ENCODE data around the gene SLC17A7.

SLC17A7 gene

DNA sequence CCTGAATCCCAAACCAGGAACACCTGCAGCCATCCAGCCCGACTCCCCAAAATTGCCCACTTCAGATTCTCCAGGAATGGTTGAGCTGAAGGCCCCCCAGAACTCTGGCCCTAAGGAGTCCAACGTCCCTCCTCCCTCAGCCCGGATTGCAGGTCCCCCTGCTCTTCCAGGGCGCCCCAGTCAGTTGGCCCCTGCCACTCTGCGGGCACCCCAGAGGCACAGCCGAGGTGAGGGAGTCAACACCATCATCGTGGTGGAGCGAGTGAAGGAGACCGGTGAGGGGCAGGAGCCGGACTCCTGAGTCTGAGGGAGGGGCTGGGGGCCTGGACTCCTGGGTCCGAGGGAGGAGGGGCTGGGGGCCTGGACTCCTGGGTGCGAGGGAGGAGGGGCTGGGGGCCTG is 14.0 kb downstream of the SLC17A7 start:
- H3K4me3 ChIP-seq (ENCODE audit: low read depth, low read length), result no peak overlapping the region
- no peak for DNase-seq (ENCODE audit: low read depth)
- TF ChIP-seq, protein P1, sequence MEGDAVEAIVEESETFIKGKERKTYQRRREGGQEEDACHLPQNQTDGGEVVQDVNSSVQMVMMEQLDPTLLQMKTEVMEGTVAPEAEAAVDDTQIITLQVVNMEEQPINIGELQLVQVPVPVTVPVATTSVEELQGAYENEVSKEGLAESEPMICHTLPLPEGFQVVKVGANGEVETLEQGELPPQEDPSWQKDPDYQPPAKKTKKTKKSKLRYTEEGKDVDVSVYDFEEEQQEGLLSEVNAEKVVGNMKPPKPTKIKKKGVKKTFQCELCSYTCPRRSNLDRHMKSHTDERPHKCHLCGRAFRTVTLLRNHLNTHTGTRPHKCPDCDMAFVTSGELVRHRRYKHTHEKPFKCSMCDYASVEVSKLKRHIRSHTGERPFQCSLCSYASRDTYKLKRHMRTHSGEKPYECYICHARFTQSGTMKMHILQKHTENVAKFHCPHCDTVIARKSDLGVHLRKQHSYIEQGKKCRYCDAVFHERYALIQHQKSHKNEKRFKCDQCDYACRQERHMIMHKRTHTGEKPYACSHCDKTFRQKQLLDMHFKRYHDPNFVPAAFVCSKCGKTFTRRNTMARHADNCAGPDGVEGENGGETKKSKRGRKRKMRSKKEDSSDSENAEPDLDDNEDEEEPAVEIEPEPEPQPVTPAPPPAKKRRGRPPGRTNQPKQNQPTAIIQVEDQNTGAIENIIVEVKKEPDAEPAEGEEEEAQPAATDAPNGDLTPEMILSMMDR (IDR thresholded peaks at IDR 0.05; ENCODE audit: low read depth, low read length, missing control alignments), result no peak

DNA sequence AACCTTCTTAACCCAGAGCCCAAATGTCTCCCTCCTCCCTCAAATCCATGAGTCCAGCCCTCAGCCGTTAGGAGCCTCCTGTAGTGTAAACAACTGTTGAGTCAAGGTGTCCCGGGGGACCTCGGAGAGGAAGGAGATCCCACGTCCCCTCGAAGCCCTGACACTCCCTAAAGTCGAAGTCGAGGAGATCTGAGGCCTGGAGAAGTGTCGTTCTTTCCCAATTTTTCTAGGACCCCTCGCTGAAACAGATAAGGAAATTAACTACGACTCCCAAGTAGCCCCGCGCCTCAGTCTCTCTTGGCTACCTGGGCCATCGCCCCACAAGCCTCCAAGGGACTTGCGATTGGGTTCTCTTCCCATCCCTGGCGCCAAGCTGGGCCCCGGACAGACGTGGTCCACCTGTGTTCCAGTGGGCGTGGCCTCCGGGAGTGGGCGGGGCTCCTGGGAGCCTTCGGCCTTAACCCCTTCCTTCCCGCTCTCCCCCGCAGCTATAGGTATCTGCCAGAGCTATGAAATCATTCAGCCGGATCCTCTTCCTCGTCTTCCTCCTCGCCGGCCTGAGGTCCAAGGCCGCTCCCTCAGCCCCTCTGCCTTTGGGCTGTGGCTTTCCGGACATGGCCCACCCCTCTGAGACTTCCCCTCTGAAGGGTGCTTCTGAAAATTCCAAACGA is 15.3 kb downstream of the SLC17A7 start:
- H3K4me3 ChIP-seq (ENCODE audit: low read depth, low read length), result no peak overlapping the region

GRCh38 chr19:49425178-49425577 is 16.1 kb downstream of the SLC17A7 start, which contains the start of gene GFY:
GFY (plus strand) TSS chr19:49425388; CDS start chr19:49426431, 1,043 bp downstream.
- TF ChIP-seq, protein P1 (IDR thresholded peaks at IDR 0.05; ENCODE audit: low read depth, low read length, missing control alignments), result no peak
- no peak for DNase-seq (ENCODE audit: low read depth)
- H3K4me3 ChIP-seq (ENCODE audit: low read depth, low read length), result no peak within 1 kb of the TSS

More for the DNA sequence above, 15.3 kb downstream of the SLC17A7 start:
- no peak for DNase-seq (ENCODE audit: low read depth)
- TF ChIP-seq, protein P1 (IDR thresholded peaks at IDR 0.05; ENCODE audit: low read depth, low read length, missing control alignments), result no peak

DNA sequence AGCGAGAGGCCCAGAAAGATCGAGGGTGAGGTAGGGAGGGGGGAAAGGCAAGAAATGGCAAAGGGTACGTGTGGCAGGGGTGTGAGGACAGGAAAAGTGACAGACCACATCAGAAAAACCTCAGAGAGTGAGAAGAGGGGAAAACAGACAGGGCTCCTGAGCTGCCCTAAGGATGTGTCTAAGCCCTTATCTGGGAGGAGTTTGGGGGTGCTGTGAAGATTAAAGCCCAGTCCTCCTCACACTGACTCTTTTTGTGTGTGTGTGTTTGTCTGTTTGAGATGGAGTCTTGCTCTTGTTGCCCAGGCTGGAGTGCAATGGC is 17.4 kb downstream of the SLC17A7 start:
- no peak overlapping the region for H3K4me3 ChIP-seq (ENCODE audit: low read depth, low read length)
- DNase-seq (ENCODE audit: low read depth), result no peak
- TF ChIP-seq, protein P1 (IDR thresholded peaks at IDR 0.05; ENCODE audit: low read depth, low read length, missing control alignments), result no peak

DNA sequence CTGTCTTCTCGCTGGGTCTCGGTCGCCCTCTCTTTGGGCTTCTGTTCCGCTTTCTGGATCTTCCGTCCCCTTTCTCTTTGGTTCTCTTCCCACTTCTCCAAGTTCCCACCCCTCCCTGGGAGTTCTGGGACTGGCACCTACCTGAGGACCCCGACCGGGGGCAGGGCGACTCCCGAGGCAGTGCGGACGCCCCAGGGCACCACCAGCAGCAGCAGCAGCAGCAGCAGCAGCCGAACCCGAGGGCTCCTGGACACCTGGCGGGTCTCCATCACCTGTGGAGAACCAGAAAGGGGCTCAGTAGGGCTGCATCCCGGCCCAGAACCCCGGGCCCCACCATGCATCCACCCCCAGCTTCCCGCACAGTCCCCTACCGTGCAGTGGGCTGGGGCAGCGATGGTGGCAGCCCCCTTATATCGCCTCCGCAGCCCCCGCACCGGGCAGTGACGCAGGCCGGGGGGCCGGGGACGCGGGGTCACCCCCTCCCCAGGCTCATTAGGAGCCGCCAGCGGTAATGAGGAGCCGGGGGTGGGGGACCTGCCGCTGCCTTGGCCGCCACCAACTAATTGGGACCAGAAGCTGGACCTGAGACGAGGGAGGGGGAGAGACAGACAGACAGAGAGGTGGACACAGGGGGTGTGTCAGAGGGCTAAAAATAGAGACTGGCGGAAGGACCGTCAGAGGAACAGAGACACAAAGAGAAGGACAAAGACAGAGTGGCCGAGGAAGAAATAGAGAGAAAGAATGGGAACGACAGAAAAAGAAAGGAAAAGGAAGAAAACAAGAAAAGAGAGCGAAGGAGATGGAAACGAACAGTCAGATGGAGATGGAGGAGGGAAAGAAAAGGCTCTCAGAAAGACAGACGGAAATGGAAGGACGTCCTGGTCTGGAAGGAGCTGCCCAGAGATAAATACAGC is 18.0 kb downstream of the SLC17A7 start, which contains the start of gene PTH2:
Gene PTH2 (minus strand): TSS at position 371 of the 914 bp plus-strand sequence. CDS start 102 bp downstream, at position 269.
- H3K4me3 ChIP-seq (ENCODE audit: low read depth, low read length), result no peak within 1 kb of the TSS
- DNase-seq (ENCODE audit: low read depth), result no peak
- TF ChIP-seq, protein P1 (IDR thresholded peaks at IDR 0.05; ENCODE audit: low read depth, low read length, missing control alignments), result no peak

DNA sequence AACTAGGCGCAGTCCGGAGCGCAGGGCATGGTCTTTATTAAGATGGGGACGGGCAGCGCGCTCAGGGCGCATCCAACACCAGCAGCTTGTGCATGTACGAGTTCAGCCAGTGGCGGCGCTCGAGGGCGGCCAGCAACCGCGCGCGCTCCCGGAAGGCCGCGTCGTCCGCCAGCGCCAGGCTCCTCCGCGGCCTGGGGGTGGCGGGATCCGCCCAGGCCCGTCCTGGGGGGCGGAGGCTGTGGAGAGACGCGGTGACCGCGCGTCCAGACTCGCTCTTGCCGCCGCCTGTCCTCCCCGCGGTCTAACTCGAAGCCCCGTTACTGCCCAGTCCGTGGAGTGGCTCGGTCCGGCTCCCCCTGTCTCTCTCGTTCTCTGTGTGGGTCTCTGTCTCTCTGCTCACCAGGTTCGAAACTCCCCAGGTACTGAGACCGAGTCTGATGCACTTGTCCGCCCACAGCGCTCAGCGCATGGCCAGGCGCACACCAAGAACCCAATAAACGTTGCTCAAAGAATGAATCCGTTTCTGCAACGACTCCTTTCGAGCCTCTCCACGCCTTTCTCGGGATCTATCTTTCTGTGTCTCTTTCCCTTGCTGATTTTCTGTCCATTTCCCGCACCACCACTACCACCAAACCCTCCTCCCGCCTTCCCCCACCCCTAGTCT is 18.8 kb downstream of the SLC17A7 start:
- DNase-seq (ENCODE audit: low read depth), result no peak
- TF ChIP-seq, protein P1 (IDR thresholded peaks at IDR 0.05; ENCODE audit: low read depth, low read length, missing control alignments), result peak; percentile 38
- H3K4me3 ChIP-seq (ENCODE audit: low read depth, low read length), result no peak overlapping the region

Data from GM12864 (cell line).